HepG2 (cell line): ENCODE data around the gene ELMO2. TPM values are rescaled to one million over a fixed set of nuclear protein-coding genes. Genes with fewer than 3 reads are reported as not detected.

Experiments used
- BCL6 ChIP-seq: IDR thresholded peaks from 2 replicates; pipeline ENCODE4 v1.6.1; 2016; ENCODE audit warnings: missing genetic modification reagents, missing compliant biosample characterization
- GATAD1 ChIP-seq: IDR thresholded peaks from 2 replicates; pipeline ENCODE4 v1.6.1; 2016; ENCODE audit warnings: missing genetic modification reagents, missing compliant biosample characterization
- HCFC1 ChIP-seq: fragments of 150-350 bp; IDR thresholded peaks from 2 replicates; pipeline ENCODE4 v1.6.1; 2014; ENCODE audit warnings: low read depth, low read length
- HDAC2 ChIP-seq: sonication (generic); formaldehyde crosslinking; IDR thresholded peaks from 2 replicates; pipeline ENCODE4 v1.4.0; 2020; ENCODE audit warnings: missing genetic modification reagents
- KDM2A ChIP-seq: sonication (generic); formaldehyde crosslinking; IDR thresholded peaks from 2 replicates; pipeline ENCODE4 v1.4.0; 2020; ENCODE audit warnings: low read depth, missing genetic modification reagents, borderline replicate concordance
- PAWR ChIP-seq: sonication (generic); formaldehyde crosslinking; IDR thresholded peaks from 2 replicates; pipeline ENCODE4 v1.4.0; 2020; ENCODE audit warnings: missing genetic modification reagents, mild to moderate bottlenecking, borderline replicate concordance
- RFXAP ChIP-seq: sonication (generic); formaldehyde crosslinking; IDR thresholded peaks from 2 replicates; pipeline ENCODE4 v1.4.0; 2020; ENCODE audit warnings: missing genetic modification reagents, borderline replicate concordance
- YEATS2 ChIP-seq: sonication (generic); formaldehyde crosslinking; IDR thresholded peaks from 2 replicates; pipeline ENCODE4 v1.4.0; 2020; ENCODE audit warnings: missing genetic modification reagents, borderline replicate concordance
- ZNF136 ChIP-seq: sonication (generic); formaldehyde crosslinking; IDR thresholded peaks from 2 replicates; pipeline ENCODE4 v1.8.1; 2022; ENCODE audit warnings: low read depth, mild to moderate bottlenecking, moderate library complexity, missing genetic modification reagents
- ZNF333 ChIP-seq: sonication (generic); formaldehyde crosslinking; IDR thresholded peaks from 2 replicates; pipeline ENCODE4 v1.4.0; 2020; ENCODE audit warnings: mild to moderate bottlenecking, missing genetic modification reagents, borderline replicate concordance
- ZNF547 ChIP-seq: sonication (generic); formaldehyde crosslinking; IDR thresholded peaks from 2 replicates; pipeline ENCODE4 v1.5.1; 2020; ENCODE audit warnings: mild to moderate bottlenecking, missing genetic modification reagents
- ZNF567 ChIP-seq: sonication (generic); formaldehyde crosslinking; IDR thresholded peaks from 2 replicates; pipeline ENCODE4 v1.8.1; 2023; ENCODE audit warnings: mild to moderate bottlenecking, missing genetic modification reagents, borderline replicate concordance
- ZNF616 ChIP-seq: sonication (generic); formaldehyde crosslinking; IDR thresholded peaks from 2 replicates; pipeline ENCODE4 v1.5.0; 2020; ENCODE audit warnings: low read depth, mild to moderate bottlenecking, missing genetic modification reagents
- polyA plus RNA-seq, 8 experiments: library from polyadenylated mRNA; depleted of rRNA in 3 of 8; stranded (reverse) in 7 of 8; unstranded in 1 of 8; fragments of >200 nt; fragmentation: Illumina TruSeq in 4 of 8; extraction: Trizol in 4 of 8; gene quantifications; 2 replicates each; pipeline versions ENCODE4 v1.2.1 to v1.2.3, GENCODE V29; 2011 to 2016; ENCODE audit warnings: low read depth in 4 of 8, missing spikeins in 1 of 8, mixed read lengths in 1 of 8; ENCODE audit not compliant: insufficient read depth in 1 of 8
- total RNA-seq, 5 experiments: library from RNA; depleted of rRNA; stranded (reverse); fragments of >200 nt; fragmentation: Illumina TruSeq; extraction: Trizol; gene quantifications; 2 replicates each; pipeline ENCODE4 v1.2.3, GENCODE V29; 2016; ENCODE audit warnings: low read depth in 1 of 5
- TF ChIP-seq, protein P1 (sequence below): sonication (generic); formaldehyde crosslinking; conservative IDR thresholded peaks from 2 replicates; pipeline ENCODE4 v1.4.0; 2020; ENCODE audit warnings: missing genetic modification reagents
- TF ChIP-seq, protein P2 (sequence below): sonication (generic); formaldehyde crosslinking; IDR thresholded peaks from 2 replicates; pipeline ENCODE4 v1.4.0; 2020; ENCODE audit warnings: missing genetic modification reagents
- TF ChIP-seq, protein P3 (sequence below): sonication (generic); formaldehyde crosslinking; IDR thresholded peaks from 2 replicates; pipeline ENCODE4 v1.4.0; 2020; ENCODE audit warnings: missing genetic modification reagents, mild to moderate bottlenecking, borderline replicate concordance
- TF ChIP-seq, protein P4 (sequence below): sonication (generic); formaldehyde crosslinking; IDR thresholded peaks from 2 replicates; pipeline ENCODE4 v1.4.0; 2020; ENCODE audit warnings: missing genetic modification reagents, borderline replicate concordance
- TF ChIP-seq, protein P5 (sequence below): sonication (generic); formaldehyde crosslinking; IDR thresholded peaks from 2 replicates; pipeline ENCODE4 v1.4.0; 2020; ENCODE audit warnings: missing genetic modification reagents, borderline replicate concordance

ELMO2 gene
- total and polyA plus RNA-seq, 2 of the 13 experiments (the other 11 are each of a cell fraction or from before 2014, with no cell fraction given), result 30.6 to 35.7 TPM

DNA sequence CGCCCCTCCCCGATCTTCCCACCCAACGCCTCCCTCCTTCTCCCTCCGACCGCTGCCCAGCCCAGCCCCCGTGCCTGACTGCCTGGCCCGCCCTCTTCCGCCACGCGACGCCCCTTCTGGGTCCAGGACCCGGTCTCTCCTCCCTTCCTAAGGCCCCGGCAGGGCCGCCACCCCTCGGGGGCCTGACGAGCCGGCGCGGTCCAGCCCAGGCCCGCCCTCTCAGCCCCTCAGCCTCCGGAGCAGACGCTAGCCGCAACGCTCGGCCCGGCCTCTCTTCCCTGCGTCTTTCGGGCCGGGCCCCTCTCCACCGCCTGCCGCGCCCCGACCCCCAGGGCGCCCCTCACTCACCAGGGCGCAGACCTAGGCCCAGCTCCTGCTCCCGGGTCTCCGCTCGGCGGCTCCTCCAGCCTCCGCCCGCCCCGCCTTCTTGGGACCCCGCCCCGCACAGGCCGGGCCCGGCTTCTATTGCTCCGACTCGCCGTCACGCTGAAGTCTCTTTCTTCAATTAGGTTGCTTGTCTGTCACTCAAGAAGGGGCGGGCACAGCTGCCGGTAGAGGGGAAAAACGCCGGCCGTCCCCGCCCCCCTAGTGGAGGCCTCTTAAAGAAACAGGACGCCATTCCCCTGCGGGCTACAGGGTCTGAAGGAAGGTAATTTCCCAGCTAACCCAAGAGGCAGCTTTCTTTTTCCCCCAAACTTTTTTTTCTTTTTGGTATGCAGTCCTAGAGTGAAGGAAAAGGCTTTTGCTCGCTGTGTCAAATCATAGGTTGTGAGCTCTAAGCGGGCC, at the start of gene ELMO2 (continued):
- TF ChIP-seq, protein P1, sequence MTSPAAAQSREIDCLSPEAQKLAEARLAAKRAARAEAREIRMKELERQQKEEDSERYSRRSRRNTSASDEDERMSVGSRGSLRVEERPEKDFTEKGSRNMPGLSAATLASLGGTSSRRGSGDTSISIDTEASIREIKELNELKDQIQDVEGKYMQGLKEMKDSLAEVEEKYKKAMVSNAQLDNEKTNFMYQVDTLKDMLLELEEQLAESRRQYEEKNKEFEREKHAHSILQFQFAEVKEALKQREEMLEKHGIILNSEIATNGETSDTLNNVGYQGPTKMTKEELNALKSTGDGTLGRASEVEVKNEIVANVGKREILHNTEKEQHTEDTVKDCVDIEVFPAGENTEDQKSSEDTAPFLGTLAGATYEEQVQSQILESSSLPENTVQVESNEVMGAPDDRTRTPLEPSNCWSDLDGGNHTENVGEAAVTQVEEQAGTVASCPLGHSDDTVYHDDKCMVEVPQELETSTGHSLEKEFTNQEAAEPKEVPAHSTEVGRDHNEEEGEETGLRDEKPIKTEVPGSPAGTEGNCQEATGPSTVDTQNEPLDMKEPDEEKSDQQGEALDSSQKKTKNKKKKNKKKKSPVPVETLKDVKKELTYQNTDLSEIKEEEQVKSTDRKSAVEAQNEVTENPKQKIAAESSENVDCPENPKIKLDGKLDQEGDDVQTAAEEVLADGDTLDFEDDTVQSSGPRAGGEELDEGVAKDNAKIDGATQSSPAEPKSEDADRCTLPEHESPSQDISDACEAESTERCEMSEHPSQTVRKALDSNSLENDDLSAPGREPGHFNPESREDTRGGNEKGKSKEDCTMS (CRISPR knock-in tag), result no peak
- TF ChIP-seq ZNF616 (CRISPR knock-in tag) (0 out of 2 replicates have a peak, but pooled peaks have one; percentile 71), ZNF547 (peak; percentile 96), KDM2A (peak; percentile 15; the same call in 1 of the 2 replicates), ZNF567 (CRISPR knock-in tag) (peak; percentile 28; the same call in 1 of the 2 replicates), ZNF136 (no peak), HDAC2 (peak; percentile 19; the same call in 1 of the 2 replicates), HCFC1 (peak; percentile 40; the same call in 1 of the 2 replicates), GATAD1 (CRISPR knock-in tag) (peak; percentile 14; the same call in 1 of the 2 replicates), BCL6 (CRISPR knock-in tag) (0 out of 2 replicates have a peak, but pooled peaks have one; percentile 31), ZNF333 (CRISPR knock-in tag) (peak; percentile 85; the same call in 1 of the 2 replicates), YEATS2 (peak; percentile 84; the same call in 1 of the 2 replicates), PAWR (0 out of 2 replicates have a peak, but pooled peaks have one; percentile 70), RFXAP (peak; percentile 68; the same call in 1 of the 2 replicates)
- TF ChIP-seq, protein P2, sequence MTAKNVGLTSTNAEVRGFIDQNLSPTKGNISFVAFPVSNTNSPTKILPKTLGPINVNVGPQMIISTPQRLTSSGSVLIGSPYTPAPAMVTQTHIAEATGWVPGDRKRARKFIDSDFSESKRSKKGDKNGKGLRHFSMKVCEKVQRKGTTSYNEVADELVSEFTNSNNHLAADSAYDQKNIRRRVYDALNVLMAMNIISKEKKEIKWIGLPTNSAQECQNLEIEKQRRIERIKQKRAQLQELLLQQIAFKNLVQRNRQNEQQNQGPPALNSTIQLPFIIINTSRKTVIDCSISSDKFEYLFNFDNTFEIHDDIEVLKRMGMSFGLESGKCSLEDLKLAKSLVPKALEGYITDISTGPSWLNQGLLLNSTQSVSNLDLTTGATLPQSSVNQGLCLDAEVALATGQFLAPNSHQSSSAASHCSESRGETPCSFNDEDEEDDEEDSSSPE (CRISPR knock-in tag), result peak; percentile 20; the same call in 1 of the 2 replicates
- TF ChIP-seq, protein P3, sequence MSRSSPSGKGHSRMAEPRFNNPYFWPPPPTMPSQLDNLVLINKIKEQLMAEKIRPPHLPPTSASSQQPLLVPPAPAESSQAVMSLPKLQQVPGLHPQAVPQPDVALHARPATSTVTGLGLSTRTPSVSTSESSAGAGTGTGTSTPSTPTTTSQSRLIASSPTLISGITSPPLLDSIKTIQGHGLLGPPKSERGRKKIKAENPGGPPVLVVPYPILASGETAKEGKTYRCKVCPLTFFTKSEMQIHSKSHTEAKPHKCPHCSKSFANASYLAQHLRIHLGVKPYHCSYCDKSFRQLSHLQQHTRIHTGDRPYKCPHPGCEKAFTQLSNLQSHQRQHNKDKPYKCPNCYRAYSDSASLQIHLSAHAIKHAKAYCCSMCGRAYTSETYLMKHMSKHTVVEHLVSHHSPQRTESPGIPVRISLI, result 0 out of 2 replicates have a peak, but pooled peaks have one; percentile 19
- TF ChIP-seq, protein P4, sequence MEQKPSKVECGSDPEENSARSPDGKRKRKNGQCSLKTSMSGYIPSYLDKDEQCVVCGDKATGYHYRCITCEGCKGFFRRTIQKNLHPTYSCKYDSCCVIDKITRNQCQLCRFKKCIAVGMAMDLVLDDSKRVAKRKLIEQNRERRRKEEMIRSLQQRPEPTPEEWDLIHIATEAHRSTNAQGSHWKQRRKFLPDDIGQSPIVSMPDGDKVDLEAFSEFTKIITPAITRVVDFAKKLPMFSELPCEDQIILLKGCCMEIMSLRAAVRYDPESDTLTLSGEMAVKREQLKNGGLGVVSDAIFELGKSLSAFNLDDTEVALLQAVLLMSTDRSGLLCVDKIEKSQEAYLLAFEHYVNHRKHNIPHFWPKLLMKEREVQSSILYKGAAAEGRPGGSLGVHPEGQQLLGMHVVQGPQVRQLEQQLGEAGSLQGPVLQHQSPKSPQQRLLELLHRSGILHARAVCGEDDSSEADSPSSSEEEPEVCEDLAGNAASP (CRISPR knock-in tag), result peak; percentile 42; the same call in 1 of the 2 replicates
- TF ChIP-seq, protein P5, sequence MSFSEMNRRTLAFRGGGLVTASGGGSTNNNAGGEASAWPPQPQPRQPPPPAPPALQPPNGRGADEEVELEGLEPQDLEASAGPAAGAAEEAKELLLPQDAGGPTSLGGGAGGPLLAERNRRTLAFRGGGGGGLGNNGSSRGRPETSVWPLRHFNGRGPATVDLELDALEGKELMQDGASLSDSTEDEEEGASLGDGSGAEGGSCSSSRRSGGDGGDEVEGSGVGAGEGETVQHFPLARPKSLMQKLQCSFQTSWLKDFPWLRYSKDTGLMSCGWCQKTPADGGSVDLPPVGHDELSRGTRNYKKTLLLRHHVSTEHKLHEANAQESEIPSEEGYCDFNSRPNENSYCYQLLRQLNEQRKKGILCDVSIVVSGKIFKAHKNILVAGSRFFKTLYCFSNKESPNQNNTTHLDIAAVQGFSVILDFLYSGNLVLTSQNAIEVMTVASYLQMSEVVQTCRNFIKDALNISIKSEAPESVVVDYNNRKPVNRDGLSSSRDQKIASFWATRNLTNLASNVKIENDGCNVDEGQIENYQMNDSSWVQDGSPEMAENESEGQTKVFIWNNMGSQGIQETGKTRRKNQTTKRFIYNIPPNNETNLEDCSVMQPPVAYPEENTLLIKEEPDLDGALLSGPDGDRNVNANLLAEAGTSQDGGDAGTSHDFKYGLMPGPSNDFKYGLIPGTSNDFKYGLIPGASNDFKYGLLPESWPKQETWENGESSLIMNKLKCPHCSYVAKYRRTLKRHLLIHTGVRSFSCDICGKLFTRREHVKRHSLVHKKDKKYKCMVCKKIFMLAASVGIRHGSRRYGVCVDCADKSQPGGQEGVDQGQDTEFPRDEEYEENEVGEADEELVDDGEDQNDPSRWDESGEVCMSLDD (CRISPR knock-in tag), result no peak; the same call in 1 of the 2 replicates
